ENCODE data around the gene RNF121.
A peak's percentile ranks its signal among the peaks of the same experiment; 100 is the strongest.

Gene RNF121

DNA sequence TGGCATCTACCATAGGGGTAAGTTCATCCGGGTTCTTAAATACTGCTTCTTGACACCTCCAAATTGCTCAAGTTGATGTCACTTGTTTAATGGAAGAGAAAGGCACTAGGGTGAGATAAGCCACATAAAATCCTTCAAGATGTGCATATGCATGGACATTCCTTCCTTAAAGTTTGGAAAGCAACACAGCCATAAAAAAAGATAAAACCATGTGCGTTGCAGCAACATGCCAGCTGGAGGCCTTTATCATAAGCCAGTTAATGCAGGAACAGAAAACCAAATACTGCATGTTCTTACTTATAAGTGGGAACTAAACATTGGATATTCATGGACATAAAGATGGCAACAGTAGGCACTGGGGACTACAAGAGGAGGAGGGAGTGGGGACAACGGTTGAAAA is 61.9 kb downstream of the RNF121 start:
- 0 out of 22 replicates have a peak, but pooled peaks cover 0 to 3% (median 0%) of the 10 kb centered on the region in 11 experiments for H4K20me1 ChIP-seq
- peak overlapping the region in 4 of 11 experiments; percentile 5 to 89 (median 61); a peak in 7 of 22 replicates for H3K4me2 ChIP-seq
- no peak for TF ChIP-seq Cebpa-rat (IDR thresholded peaks at IDR 0.05)
- H3K9me3 ChIP-seq (replicated peaks in 1 of 11): peaks cover 0 to 8% (median 0%) of the 10 kb centered on the region in 11 experiments; a peak in 2 of 22 replicates
- H3K9ac ChIP-seq: no peak overlapping the region
- H3K4me1 ChIP-seq: peaks cover 0 to 67% (median 16%) of the 10 kb centered on the region in 10 experiments; a peak in 14 of 20 replicates
- H3K4me3 ChIP-seq: no peak overlapping the region
- H3K27ac ChIP-seq: peak overlapping the region in 4 of 11 experiments; percentile 52 to 73 (median 64); a peak in 6 of 22 replicates
- peaks cover 12 to 46% (median 27%) of the 10 kb centered on the region in 11 experiments; a peak in 19 of 22 replicates for H3K36me3 ChIP-seq
- H3K27me3 ChIP-seq: no peaks in the 10 kb centered on the region

DNA sequence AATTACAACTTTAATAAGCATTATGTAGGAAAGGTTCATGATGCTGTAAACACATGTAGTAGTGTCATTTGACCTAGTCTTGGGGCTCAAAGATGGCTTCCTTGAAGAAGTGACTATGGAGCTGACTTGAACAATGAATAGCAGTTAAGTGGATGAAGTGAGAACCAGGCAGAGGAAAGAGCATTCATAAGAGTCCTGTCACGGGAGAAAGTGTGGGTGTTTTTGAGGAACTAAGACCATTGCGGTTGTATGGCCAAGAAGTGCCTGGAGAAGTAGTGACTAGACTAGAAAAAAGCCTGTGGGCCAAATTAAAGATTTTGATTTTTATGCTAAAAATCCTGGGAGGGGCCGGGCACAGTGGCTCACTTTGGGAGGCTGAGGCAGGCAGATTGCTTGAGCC is 62.6 kb downstream of the RNF121 start:
- no peaks in the 10 kb centered on the region for H3K27me3 ChIP-seq
- no peaks in the 10 kb centered on the region for H4K20me1 ChIP-seq
- H3K4me3 ChIP-seq: no peak overlapping the region
- peak overlapping the region in 7 of 11 experiments; percentile 2 to 89 (median 47); a peak in 11 of 22 replicates for H3K4me2 ChIP-seq
- peaks cover 0 to 8% (median 0%) of the 10 kb centered on the region in 11 experiments; a peak in 2 of 22 replicates for H3K9me3 ChIP-seq (replicated peaks in 1 of 11)
- peak overlapping the region in 2 of 11 experiments; percentile 42 to 45; a peak in 2 of 22 replicates for H3K9ac ChIP-seq
- peaks cover 0 to 65% (median 12%) of the 10 kb centered on the region in 10 experiments; a peak in 13 of 20 replicates for H3K4me1 ChIP-seq
- peaks cover 12 to 47% (median 33%) of the 10 kb centered on the region in 11 experiments; a peak in 19 of 22 replicates for H3K36me3 ChIP-seq
- peak overlapping the region in 6 of 11 experiments; percentile 23 to 73 (median 54); a peak in 9 of 22 replicates for H3K27ac ChIP-seq
- TF ChIP-seq Cebpa-rat (IDR thresholded peaks at IDR 0.05): no peak

DNA sequence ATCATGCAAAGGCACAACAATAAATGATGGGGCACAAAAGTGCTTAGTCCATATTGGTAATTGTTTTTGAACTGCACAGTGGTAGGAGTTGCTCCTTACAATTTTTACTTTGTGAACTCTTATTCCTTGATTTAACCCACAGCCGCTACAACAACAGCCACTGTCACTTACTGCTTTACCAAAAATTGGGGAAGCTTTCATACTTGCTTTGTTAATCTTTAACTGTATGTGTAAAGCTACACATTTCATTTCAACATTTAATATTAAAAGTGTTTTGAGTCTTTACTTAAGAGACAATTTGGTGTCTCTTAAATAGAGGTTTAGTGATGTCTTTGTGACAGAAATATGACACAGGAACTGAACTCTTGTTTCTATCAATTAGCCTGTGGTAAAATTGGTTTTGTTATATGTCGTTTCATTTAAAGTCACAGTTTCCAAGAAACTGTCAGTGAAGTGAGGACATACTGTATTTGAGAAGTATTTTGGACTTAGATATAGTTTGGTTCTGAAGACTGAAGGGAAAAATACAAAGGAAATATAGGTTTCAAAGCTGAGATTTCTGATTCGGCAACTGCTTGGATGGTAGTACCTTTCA is 63.4 kb downstream of the RNF121 start:
- H3K9me3 ChIP-seq (replicated peaks in 1 of 11): peaks cover 0 to 8% (median 0%) of the 10 kb centered on the region in 11 experiments; a peak in 2 of 22 replicates
- H3K36me3 ChIP-seq: peaks cover 12 to 44% (median 29%) of the 10 kb centered on the region in 11 experiments; a peak in 19 of 22 replicates
- H3K4me1 ChIP-seq: peaks cover 0 to 67% (median 12%) of the 10 kb centered on the region in 10 experiments; a peak in 13 of 20 replicates
- H3K4me3 ChIP-seq: no peak overlapping the region
- peak overlapping the region in 1 of 11 experiments; percentile 42; a peak in 2 of 22 replicates for H3K9ac ChIP-seq
- H3K27ac ChIP-seq: peak overlapping the region in 6 of 11 experiments; percentile 20 to 73 (median 40); a peak in 7 of 22 replicates
- H4K20me1 ChIP-seq: no peaks in the 10 kb centered on the region
- no peak for TF ChIP-seq Cebpa-rat (IDR thresholded peaks at IDR 0.05)
- H3K27me3 ChIP-seq: no peaks in the 10 kb centered on the region
- H3K4me2 ChIP-seq: peak overlapping the region in 7 of 11 experiments; percentile 2 to 89 (median 47); a peak in 11 of 22 replicates

DNA sequence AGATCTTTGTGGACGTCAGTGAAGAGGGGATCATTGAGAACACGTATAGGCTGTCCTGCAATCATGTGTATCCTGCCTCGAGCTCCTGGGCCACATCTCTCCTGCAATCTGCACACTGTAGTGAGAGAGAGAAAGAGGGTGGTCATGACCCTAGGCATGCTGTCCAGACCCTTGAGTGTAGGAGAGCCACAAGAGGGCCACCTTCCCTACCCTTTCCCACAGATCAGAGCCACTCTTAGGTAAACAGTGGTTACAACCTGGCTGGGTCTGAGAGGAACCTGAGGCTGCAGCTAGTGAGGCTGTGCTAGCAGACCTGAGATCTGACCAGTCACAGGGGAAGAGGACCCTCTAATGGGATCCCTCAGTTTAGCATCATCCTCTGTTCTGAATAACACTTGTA is 65.9 kb downstream of the RNF121 start:
- H3K4me3 ChIP-seq: no peak overlapping the region
- H3K4me1 ChIP-seq: peaks cover 16 to 91% (median 31%) of the 10 kb centered on the region in 10 experiments
- H3K9me3 ChIP-seq (replicated peaks in 1 of 11): peaks cover 0 to 8% (median 0%) of the 10 kb centered on the region in 11 experiments; a peak in 2 of 22 replicates
- no peak for TF ChIP-seq Cebpa-rat (IDR thresholded peaks at IDR 0.05)
- H3K27ac ChIP-seq: no peak overlapping the region
- H4K20me1 ChIP-seq: peaks cover 0 to under 1% (median 0%) of the 10 kb centered on the region in 11 experiments; a peak in 1 of 22 replicates
- 0 out of 22 replicates have a peak overlapping the region, but pooled peaks of 2 of the 11 experiments have one; percentile 43 to 89 for H3K4me2 ChIP-seq
- no peaks in the 10 kb centered on the region for H3K27me3 ChIP-seq
- peaks cover 3 to 34% (median 17%) of the 10 kb centered on the region in 11 experiments; a peak in 18 of 22 replicates for H3K36me3 ChIP-seq
- no peak overlapping the region for H3K9ac ChIP-seq

DNA sequence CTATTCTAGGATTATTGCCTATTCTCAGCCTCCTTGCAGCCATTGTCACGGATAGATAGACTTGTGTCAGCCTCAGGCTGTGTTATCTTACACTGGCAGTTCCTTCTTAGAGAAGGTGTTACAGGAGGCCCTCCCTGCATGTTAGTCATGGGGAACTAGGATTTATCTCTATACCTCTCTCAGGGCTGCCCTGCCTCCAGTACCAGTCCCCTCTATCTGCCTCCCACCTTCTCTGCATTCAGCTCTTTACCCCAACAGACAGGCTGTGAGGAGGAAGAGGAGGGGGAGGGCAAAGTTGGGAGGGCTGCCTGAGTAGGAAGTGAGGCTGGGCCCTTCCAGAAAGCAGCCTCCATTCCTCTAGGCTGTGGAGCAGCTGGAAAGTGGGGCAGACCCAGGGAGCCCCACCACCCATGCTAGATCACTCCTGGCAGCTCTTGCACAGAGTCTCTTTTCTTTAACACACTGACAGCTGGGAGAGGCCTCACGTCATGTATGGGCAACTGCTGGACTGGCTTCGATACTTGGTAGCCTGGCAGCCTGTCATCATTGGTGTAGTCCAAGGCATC is 67.0 kb downstream of the RNF121 start:
- no peaks in the 10 kb centered on the region for H3K27me3 ChIP-seq
- peaks cover under 1 to 34% (median 14%) of the 10 kb centered on the region in 11 experiments; a peak in 19 of 22 replicates for H3K36me3 ChIP-seq
- H3K4me2 ChIP-seq: no peak overlapping the region
- no peak for TF ChIP-seq Cebpa-rat (IDR thresholded peaks at IDR 0.05)
- H3K4me1 ChIP-seq: peaks cover 18 to 88% (median 34%) of the 10 kb centered on the region in 10 experiments
- peaks cover 0 to 8% (median 0%) of the 10 kb centered on the region in 11 experiments; a peak in 2 of 22 replicates for H3K9me3 ChIP-seq (replicated peaks in 1 of 11)
- no peak overlapping the region for H3K9ac ChIP-seq
- H3K4me3 ChIP-seq: no peak overlapping the region
- peaks cover 0 to 10% (median 0%) of the 10 kb centered on the region in 11 experiments; a peak in 5 of 22 replicates for H4K20me1 ChIP-seq
- no peak overlapping the region for H3K27ac ChIP-seq

DNA sequence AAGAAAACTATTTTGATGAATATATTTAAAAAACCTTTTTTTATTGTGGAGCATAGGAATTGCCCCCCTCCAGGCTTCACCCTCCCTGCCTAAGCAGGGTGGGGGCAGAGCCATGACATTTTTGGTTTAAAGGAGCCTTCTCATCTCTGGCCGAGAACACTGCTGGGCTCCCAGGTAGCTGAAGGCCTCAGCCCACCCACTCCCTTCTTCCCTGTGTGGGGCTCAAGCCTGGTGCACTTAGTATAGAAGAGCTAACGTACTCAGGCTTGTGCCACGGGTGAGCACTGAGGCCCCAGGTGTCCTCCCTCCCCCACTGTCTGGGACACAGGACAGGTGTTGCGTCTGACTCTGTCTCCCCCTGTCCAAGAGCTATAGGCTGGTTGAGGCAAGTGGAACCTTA is 67.7 kb downstream of the RNF121 start:
- Histone ChIP-seq H3K4me1 (peaks cover 18 to 82% (median 30%) of the 10 kb centered on the region in 10 experiments), H3K4me2 (peak overlapping the region in 1 of 11 experiments; percentile 91; a peak in 1 of 22 replicates), H3K36me3 (peaks cover 7 to 39% (median 18%) of the 10 kb centered on the region in 11 experiments; a peak in 20 of 22 replicates), H3K9me3 (replicated peaks in 1 of 11) (peaks cover 0 to 8% (median 0%) of the 10 kb centered on the region in 11 experiments; a peak in 2 of 22 replicates), H4K20me1 (peaks cover 0 to 17% (median 4%) of the 10 kb centered on the region in 11 experiments; a peak in 11 of 22 replicates), H3K9ac (no peak overlapping the region), H3K4me3 (no peak overlapping the region), H3K27me3 (no peaks in the 10 kb centered on the region), H3K27ac (no peak overlapping the region)
- TF ChIP-seq Cebpa-rat (IDR thresholded peaks at IDR 0.05): no peak

DNA sequence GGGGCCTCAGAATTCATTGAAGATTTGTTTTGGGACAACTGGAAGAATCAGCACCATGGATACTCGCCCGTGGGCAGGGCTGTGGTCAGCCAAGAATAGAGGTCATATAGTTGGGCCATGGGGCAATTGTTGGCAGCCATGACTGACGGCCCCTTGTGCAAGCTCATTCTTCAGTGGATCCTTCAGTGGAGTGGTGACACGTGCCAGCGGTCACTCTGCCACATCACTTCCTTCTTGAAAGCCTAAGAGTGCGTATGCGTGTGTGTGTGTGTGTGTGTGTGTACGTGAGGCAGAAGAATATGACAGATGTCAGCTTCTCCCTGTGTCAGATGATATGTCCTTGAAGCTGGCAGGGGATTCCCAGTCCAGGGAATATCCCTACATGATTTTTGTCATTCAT is 68.1 kb downstream of the RNF121 start:
- Histone ChIP-seq H3K4me3 (no peak overlapping the region), H3K27me3 (no peaks in the 10 kb centered on the region), H3K4me2 (peak overlapping the region in 1 of 11 experiments; percentile 91; a peak in 2 of 22 replicates), H4K20me1 (peaks cover 0 to 22% (median 8%) of the 10 kb centered on the region in 11 experiments; a peak in 12 of 22 replicates), H3K4me1 (peaks cover 18 to 78% (median 26%) of the 10 kb centered on the region in 10 experiments), H3K9ac (no peak overlapping the region), H3K27ac (0 out of 22 replicates have a peak overlapping the region, but pooled peaks of 1 of the 11 experiments have one; percentile 0), H3K9me3 (replicated peaks in 1 of 11) (peaks cover 0 to 8% (median 0%) of the 10 kb centered on the region in 11 experiments; a peak in 2 of 22 replicates), H3K36me3 (peaks cover 10 to 43% (median 23%) of the 10 kb centered on the region in 11 experiments; a peak in 21 of 22 replicates)
- TF ChIP-seq Cebpa-rat (IDR thresholded peaks at IDR 0.05): no peak

DNA sequence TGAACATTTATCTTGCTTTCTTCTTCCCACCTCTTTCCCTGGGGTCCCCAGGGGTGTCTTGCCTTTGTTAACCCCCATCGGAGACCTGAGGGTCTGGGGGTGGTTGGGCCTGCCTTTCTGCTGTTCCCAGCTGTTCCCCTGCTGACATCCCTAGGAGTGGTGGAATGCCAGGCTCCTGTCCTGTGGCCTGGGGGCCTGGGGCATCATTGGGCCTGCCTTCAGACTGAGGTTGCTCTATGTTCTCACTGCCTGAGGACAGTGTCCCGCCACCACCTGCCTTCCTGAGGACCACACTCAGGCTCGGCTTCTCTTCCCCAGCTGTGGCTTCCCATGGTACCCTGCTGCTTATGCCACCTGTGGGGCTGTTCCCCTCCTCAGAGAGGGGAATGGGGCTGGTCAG is 68.7 kb downstream of the RNF121 start:
- peak overlapping the region in 2 of 11 experiments; percentile 74 to 91; a peak in 3 of 22 replicates for H3K4me2 ChIP-seq
- H3K9ac ChIP-seq: no peak overlapping the region
- H3K4me1 ChIP-seq: peaks cover 17 to 72% (median 24%) of the 10 kb centered on the region in 10 experiments
- no peak for TF ChIP-seq Cebpa-rat (IDR thresholded peaks at IDR 0.05)
- H4K20me1 ChIP-seq: peaks cover 0 to 28% (median 14%) of the 10 kb centered on the region in 11 experiments; a peak in 17 of 22 replicates
- H3K36me3 ChIP-seq: peaks cover 14 to 50% (median 29%) of the 10 kb centered on the region in 11 experiments
- H3K4me3 ChIP-seq: no peak overlapping the region
- peaks cover 0 to 8% (median 0%) of the 10 kb centered on the region in 11 experiments; a peak in 2 of 22 replicates for H3K9me3 ChIP-seq (replicated peaks in 1 of 11)
- no peaks in the 10 kb centered on the region for H3K27me3 ChIP-seq
- H3K27ac ChIP-seq: 0 out of 22 replicates have a peak overlapping the region, but pooled peaks of 2 of the 11 experiments have one; percentile 0 to 41
